Measurements from ENCODE around the gene PRSS16. TPM values are rescaled to one million over a fixed set of nuclear protein-coding genes. Genes with fewer than 3 reads are reported as not detected.

PRSS16 gene
- total and polyA plus RNA-seq, 9 of the 15 experiments (the other 6 are each of a cell fraction or from before 2014, with no cell fraction given) = 4.5 to 21.3 (median 12.1) TPM

GRCh38 chr6:27279513-27280063 is 32.1 kb downstream of the PRSS16 start (continued):
- TF ChIP-seq ZNF551 (CRISPR knock-in tag; IDR thresholded peaks at IDR 0.05) = no peak
- no peak for TF ChIP-seq BACH1 (tag; IDR thresholded peaks at IDR 0.05)
- no peak for TF ChIP-seq PTTG1 (tag; IDR thresholded peaks at IDR 0.05; ENCODE audit: low read depth)
- TF ChIP-seq SP1 (CRISPR knock-in tag; IDR thresholded peaks at IDR 0.05) = peak; percentile 12; the same call in 1 of the 2 replicates
- TF ChIP-seq JUND (IDR thresholded peaks at IDR 0.05; ENCODE audit: borderline replicate concordance, low read depth, low read length) = no peak
- TF ChIP-seq JUND (tag; IDR thresholded peaks at IDR 0.05; ENCODE audit: borderline replicate concordance, low read depth, low read length) = no peak
- no peak for TF ChIP-seq SIN3A (IDR thresholded peaks at IDR 0.05; ENCODE audit: borderline replicate concordance in 2 of 2, control insufficient read depth in 1 of 2, low read depth in 2 of 2, low read length in 2 of 2)
- TF ChIP-seq ZNF217 (CRISPR knock-in tag; IDR thresholded peaks at IDR 0.05) = no peak
- TF ChIP-seq TOE1 (IDR thresholded peaks at IDR 0.05; ENCODE audit: borderline replicate concordance) = peak; percentile 14; the same call in 1 of the 2 replicates
- no peak for TF ChIP-seq TOE1 (CRISPR knock-in tag; IDR thresholded peaks at IDR 0.05; ENCODE audit: borderline replicate concordance, low read depth)
- peak in 1 of 2 experiments; percentile 60; a peak in 1 of 4 replicates for TF ChIP-seq NONO (IDR thresholded peaks at IDR 0.05; ENCODE audit: low read depth in 2 of 2, low read length in 1 of 2)
- TF ChIP-seq ZBTB26 (CRISPR knock-in tag; IDR thresholded peaks at IDR 0.05) = no peak
- TF ChIP-seq TCFL5 (CRISPR knock-in tag; conservative IDR thresholded peaks at IDR 0.05) = no peak
- TF ChIP-seq ZNF644 (tag; IDR thresholded peaks at IDR 0.05; ENCODE audit: low read depth) = no peak
- TF ChIP-seq TBL1XR1 (IDR thresholded peaks at IDR 0.05; ENCODE audit: low read length in 2 of 2) = no peak
- no peak for TF ChIP-seq SMARCE1 (IDR thresholded peaks at IDR 0.05)
- no peak for TF ChIP-seq ZBTB5 (IDR thresholded peaks at IDR 0.05)

Measured in K562 (cell line).